ENCODE measurements around the gene IRS2.

GRCh38 chr13:109783447-109783814 lies 3.0 kb downstream of the IRS2 start:
- TF ChIP-seq CTCF (conservative IDR thresholded peaks at IDR 0.05; ENCODE audit: low read length): no peak
- no peak for TF ChIP-seq EZH2phosphoT487 (IDR thresholded peaks at IDR 0.05; ENCODE audit: borderline replicate concordance, low read depth, low read length)

Measured in OCI-LY7 (cell line).